ENCODE measurements around the gene PLCB1.

Gene PLCB1

GRCh38 chr20:8139899-8140298 is 7.8 kb downstream of the PLCB1 start:
- H3K79me2 ChIP-seq (ENCODE audit: insufficient read depth, low read length), result no peaks in the 10 kb centered on the region
- no peak overlapping the region for H2AFZ ChIP-seq (ENCODE audit: low read length)
- no peak overlapping the region for H3K9ac ChIP-seq (ENCODE audit: low read length)
- no peaks in the 10 kb centered on the region for H3K9me2 ChIP-seq (ENCODE audit: low read depth, low read length)
- H3K36me3 ChIP-seq (ENCODE audit: insufficient read depth, low read length), result no peaks in the 10 kb centered on the region
- H3K27ac ChIP-seq (ENCODE audit: low read depth, low read length, poor library complexity, severe bottlenecking), result no peak overlapping the region
- TF ChIP-seq CTCF (IDR thresholded peaks at IDR 0.05; ENCODE audit: low read length) (no peak), EZH2 (IDR thresholded peaks at IDR 0.05; ENCODE audit: borderline replicate concordance, low read length) (no peak)
- H4K20me1 ChIP-seq (ENCODE audit: insufficient read depth, low read length), result no peaks in the 10 kb centered on the region
- no peaks in the 10 kb centered on the region for H3K27me3 ChIP-seq (ENCODE audit: insufficient read depth, low read length)
- H3K4me1 ChIP-seq (ENCODE audit: insufficient read depth, low read length, severe bottlenecking), result no peaks in the 10 kb centered on the region
- no peaks in the 10 kb centered on the region for H3F3A ChIP-seq (ENCODE audit: insufficient read depth, low read length)
- no peak overlapping the region for H3K4me2 ChIP-seq (ENCODE audit: low read length)
- H3K9me3 ChIP-seq (ENCODE audit: low read length), result no peaks in the 10 kb centered on the region
- H3K4me3 ChIP-seq (ENCODE audit: low read depth, low read length, poor library complexity, severe bottlenecking), result no peak overlapping the region

- no peaks in the 10 kb centered on the region for H3F3A ChIP-seq (ENCODE audit: insufficient read depth, low read length)
- H3K79me2 ChIP-seq (ENCODE audit: insufficient read depth, low read length), result no peaks in the 10 kb centered on the region
- no peaks in the 10 kb centered on the region for H3K4me1 ChIP-seq (ENCODE audit: insufficient read depth, low read length, severe bottlenecking)
- H3K27ac ChIP-seq (ENCODE audit: low read depth, low read length, poor library complexity, severe bottlenecking), result no peak overlapping the region
- no peaks in the 10 kb centered on the region for H3K9me3 ChIP-seq (ENCODE audit: low read length)
- no peak overlapping the region for H3K4me3 ChIP-seq (ENCODE audit: low read depth, low read length, poor library complexity, severe bottlenecking)
- no peak for TF ChIP-seq CTCF (IDR thresholded peaks at IDR 0.05; ENCODE audit: low read length)
- TF ChIP-seq EZH2 (IDR thresholded peaks at IDR 0.05; ENCODE audit: borderline replicate concordance, low read length), result no peak
- H3K27me3 ChIP-seq (ENCODE audit: insufficient read depth, low read length), result no peaks in the 10 kb centered on the region
- no peak overlapping the region for H3K4me2 ChIP-seq (ENCODE audit: low read length)
- H3K9ac ChIP-seq (ENCODE audit: low read length), result no peak overlapping the region
- H3K36me3 ChIP-seq (ENCODE audit: insufficient read depth, low read length), result no peaks in the 10 kb centered on the region
- no peak overlapping the region for H2AFZ ChIP-seq (ENCODE audit: low read length)
- no peaks in the 10 kb centered on the region for H3K9me2 ChIP-seq (ENCODE audit: low read depth, low read length)
- no peaks in the 10 kb centered on the region for H4K20me1 ChIP-seq (ENCODE audit: insufficient read depth, low read length)
Measured at GRCh38 chr20:8143474-8143873, 11.4 kb downstream of the PLCB1 start.

GRCh38 chr20:8144282-8145245 is 12.5 kb downstream of the PLCB1 start:
- H3K27ac ChIP-seq (ENCODE audit: low read depth, low read length, poor library complexity, severe bottlenecking), result no peak overlapping the region

More at GRCh38 chr20:8144282-8145245, 12.5 kb downstream of the PLCB1 start:
- Histone ChIP-seq H3K79me2 (ENCODE audit: insufficient read depth, low read length) (no peaks in the 10 kb centered on the region), H3K4me1 (ENCODE audit: insufficient read depth, low read length, severe bottlenecking) (no peaks in the 10 kb centered on the region), H2AFZ (ENCODE audit: low read length) (no peak overlapping the region), H3K4me2 (ENCODE audit: low read length) (no peak overlapping the region), H3F3A (ENCODE audit: insufficient read depth, low read length) (no peaks in the 10 kb centered on the region), H3K27me3 (ENCODE audit: insufficient read depth, low read length) (no peaks in the 10 kb centered on the region), H3K9me2 (ENCODE audit: low read depth, low read length) (no peaks in the 10 kb centered on the region), H4K20me1 (ENCODE audit: insufficient read depth, low read length) (no peaks in the 10 kb centered on the region), H3K9ac (ENCODE audit: low read length) (no peak overlapping the region), H3K36me3 (ENCODE audit: insufficient read depth, low read length) (no peaks in the 10 kb centered on the region), H3K4me3 (ENCODE audit: low read depth, low read length, poor library complexity, severe bottlenecking) (no peak overlapping the region), H3K9me3 (ENCODE audit: low read length) (no peaks in the 10 kb centered on the region)
- TF ChIP-seq CTCF (IDR thresholded peaks at IDR 0.05; ENCODE audit: low read length), result no peak
- no peak for TF ChIP-seq EZH2 (IDR thresholded peaks at IDR 0.05; ENCODE audit: borderline replicate concordance, low read length)
